ENCODE results near the gene GIPC3.

The GIPC3 gene

GRCh38 chr19:3638208-3639193 is 53.2 kb downstream of the GIPC3 start:
- DNase-seq: no peak

- no peak for DNase-seq
Measured at GRCh38 chr19:3639479-3639878, 54.2 kb downstream of the GIPC3 start.

- no peak for DNase-seq
Measured at GRCh38 chr19:3641515-3642269, 56.4 kb downstream of the GIPC3 start.

GRCh38 chr19:3642296-3642695 is 57.0 kb downstream of the GIPC3 start:
- DNase-seq: no peak

Measured in stimulated activated CD4-positive, alpha-beta T cell treated with anti-CD3 and anti-CD28 coated beads, Interleukin-4, amount 100 ng/mL, for 1 hour (primary cell).